Nephron (organoid): ENCODE data around the gene EME2.

Experiments used
- H3K27ac Mint-ChIP-seq, 3 experiments: 2 replicates each; pipeline ENCODE4 v1.8.0; 2020; ENCODE audit warnings: mixed read lengths in 3 of 3, mild to moderate bottlenecking in 2 of 3, moderate library complexity in 1 of 3
- H3K27me3 Mint-ChIP-seq: 2 replicates; pipeline ENCODE4 v1.8.0; 2021; ENCODE audit warnings: low read depth, mild to moderate bottlenecking, moderate library complexity, mixed read lengths
- H3K36me3 Mint-ChIP-seq: 2 replicates; pipeline ENCODE4 v1.8.0; 2020; ENCODE audit warnings: low read depth, mixed read lengths
- H3K4me1 Mint-ChIP-seq: 2 replicates; pipeline ENCODE4 v1.8.0; 2020; ENCODE audit warnings: mixed read lengths
- H3K4me3 Mint-ChIP-seq, 3 experiments: 2 replicates each; pipeline ENCODE4 v1.8.0; 2020; ENCODE audit warnings: mild to moderate bottlenecking in 3 of 3, mixed read lengths in 3 of 3, moderate library complexity in 2 of 3
- H3K9me3 Mint-ChIP-seq: 2 replicates; pipeline ENCODE4 v1.8.0; 2020; ENCODE audit warnings: mixed read lengths
- TF ChIP-seq, protein P1 (sequence below), 3 experiments: fragments of 200-600 bp; sonication (generic); IDR thresholded peaks; one replicate each; pipeline ENCODE4 v1.5.0; 2021; ENCODE audit warnings: antibody characterized with exemption in 3 of 3; ENCODE audit not compliant: unreplicated experiment in 3 of 3

The EME2 gene

DNA sequence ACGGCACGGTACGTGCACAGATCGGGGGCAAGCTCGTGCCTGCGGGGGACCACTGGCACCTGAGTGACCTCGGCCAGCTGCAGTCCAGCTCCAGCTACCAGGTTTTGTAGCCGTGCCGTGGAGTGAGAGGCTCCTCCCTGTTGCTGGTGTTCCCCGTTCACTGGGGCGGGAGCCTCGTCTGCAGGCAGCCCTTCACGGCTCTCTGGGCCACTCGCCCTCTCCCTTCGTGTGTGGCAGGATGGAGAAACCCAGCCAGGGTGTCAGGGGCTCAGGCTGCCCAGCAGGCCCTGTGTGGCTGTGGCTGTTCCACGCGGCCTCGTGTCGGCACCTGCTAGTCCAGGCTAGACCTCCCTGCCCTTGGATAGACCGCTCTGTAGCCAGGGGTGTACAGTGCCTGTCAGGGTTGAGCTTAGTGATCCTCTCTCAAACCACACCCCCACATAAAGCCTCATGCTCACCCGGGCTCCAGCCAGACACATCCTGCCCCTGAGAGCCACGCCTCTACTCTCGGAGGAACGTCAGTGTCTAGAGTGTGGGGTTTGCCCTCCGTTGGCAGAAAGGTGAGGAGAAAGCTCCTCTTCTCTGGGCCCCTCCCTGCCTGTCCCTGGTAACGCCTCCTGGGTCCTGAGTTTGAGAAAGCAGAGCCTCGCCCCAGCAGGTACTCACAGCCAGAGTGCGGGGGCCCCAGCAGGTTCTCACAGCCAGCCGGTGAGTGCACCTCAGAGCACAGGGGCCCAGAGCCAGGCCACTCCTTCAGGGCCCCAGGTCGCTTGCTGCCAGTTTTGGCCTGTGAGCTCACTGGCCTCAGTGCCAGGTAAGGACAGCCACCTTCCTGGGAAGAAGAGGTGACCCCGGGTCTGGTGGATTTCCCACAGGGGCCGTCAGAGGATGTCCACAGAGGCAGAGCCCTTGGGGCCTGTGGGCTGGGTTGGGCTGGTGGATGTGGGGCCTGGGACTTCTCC, 29.0 kb upstream of the EME2 start:
- H3K27me3 Mint-ChIP-seq, result no peaks in the 10 kb centered on the region
- H3K4me3 Mint-ChIP-seq, result no peak overlapping the region
- no peaks in the 10 kb centered on the region for H3K9me3 Mint-ChIP-seq
- H3K36me3 Mint-ChIP-seq, result peaks cover 8% of the 10 kb centered on the region
- H3K27ac Mint-ChIP-seq, result no peak overlapping the region
- H3K4me1 Mint-ChIP-seq, result no peaks in the 10 kb centered on the region
- TF ChIP-seq, protein P1, sequence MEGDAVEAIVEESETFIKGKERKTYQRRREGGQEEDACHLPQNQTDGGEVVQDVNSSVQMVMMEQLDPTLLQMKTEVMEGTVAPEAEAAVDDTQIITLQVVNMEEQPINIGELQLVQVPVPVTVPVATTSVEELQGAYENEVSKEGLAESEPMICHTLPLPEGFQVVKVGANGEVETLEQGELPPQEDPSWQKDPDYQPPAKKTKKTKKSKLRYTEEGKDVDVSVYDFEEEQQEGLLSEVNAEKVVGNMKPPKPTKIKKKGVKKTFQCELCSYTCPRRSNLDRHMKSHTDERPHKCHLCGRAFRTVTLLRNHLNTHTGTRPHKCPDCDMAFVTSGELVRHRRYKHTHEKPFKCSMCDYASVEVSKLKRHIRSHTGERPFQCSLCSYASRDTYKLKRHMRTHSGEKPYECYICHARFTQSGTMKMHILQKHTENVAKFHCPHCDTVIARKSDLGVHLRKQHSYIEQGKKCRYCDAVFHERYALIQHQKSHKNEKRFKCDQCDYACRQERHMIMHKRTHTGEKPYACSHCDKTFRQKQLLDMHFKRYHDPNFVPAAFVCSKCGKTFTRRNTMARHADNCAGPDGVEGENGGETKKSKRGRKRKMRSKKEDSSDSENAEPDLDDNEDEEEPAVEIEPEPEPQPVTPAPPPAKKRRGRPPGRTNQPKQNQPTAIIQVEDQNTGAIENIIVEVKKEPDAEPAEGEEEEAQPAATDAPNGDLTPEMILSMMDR (IDR thresholded peaks at IDR 0.05; ENCODE audit: unreplicated experiment in 3 of 3), result no peak

GRCh38 chr16:1744338-1744840, 28.2 kb upstream of the EME2 start:
- Mint-ChIP-seq H3K4me3 (no peak overlapping the region), H3K27ac (no peak overlapping the region)
- TF ChIP-seq, protein P1 (IDR thresholded peaks at IDR 0.05; ENCODE audit: unreplicated experiment in 3 of 3), result no peak

GRCh38 chr16:1745181-1745899, 27.3 kb upstream of the EME2 start:
- H3K27me3 Mint-ChIP-seq, result no peaks in the 10 kb centered on the region
- H3K4me1 Mint-ChIP-seq, result no peaks in the 10 kb centered on the region
- no peak overlapping the region for H3K4me3 Mint-ChIP-seq
- H3K9me3 Mint-ChIP-seq, result no peaks in the 10 kb centered on the region
- peaks cover 8% of the 10 kb centered on the region for H3K36me3 Mint-ChIP-seq
- H3K27ac Mint-ChIP-seq, result peak overlapping the region in 1 of 3 experiments; percentile 42
- TF ChIP-seq, protein P1 (IDR thresholded peaks at IDR 0.05; ENCODE audit: unreplicated experiment in 3 of 3), result no peak

More at GRCh38 chr16:1744338-1744840, 28.2 kb upstream of the EME2 start:
- H3K27me3 Mint-ChIP-seq, result no peaks in the 10 kb centered on the region
- H3K9me3 Mint-ChIP-seq, result no peaks in the 10 kb centered on the region
- H3K36me3 Mint-ChIP-seq, result peaks cover 8% of the 10 kb centered on the region
- no peaks in the 10 kb centered on the region for H3K4me1 Mint-ChIP-seq

DNA sequence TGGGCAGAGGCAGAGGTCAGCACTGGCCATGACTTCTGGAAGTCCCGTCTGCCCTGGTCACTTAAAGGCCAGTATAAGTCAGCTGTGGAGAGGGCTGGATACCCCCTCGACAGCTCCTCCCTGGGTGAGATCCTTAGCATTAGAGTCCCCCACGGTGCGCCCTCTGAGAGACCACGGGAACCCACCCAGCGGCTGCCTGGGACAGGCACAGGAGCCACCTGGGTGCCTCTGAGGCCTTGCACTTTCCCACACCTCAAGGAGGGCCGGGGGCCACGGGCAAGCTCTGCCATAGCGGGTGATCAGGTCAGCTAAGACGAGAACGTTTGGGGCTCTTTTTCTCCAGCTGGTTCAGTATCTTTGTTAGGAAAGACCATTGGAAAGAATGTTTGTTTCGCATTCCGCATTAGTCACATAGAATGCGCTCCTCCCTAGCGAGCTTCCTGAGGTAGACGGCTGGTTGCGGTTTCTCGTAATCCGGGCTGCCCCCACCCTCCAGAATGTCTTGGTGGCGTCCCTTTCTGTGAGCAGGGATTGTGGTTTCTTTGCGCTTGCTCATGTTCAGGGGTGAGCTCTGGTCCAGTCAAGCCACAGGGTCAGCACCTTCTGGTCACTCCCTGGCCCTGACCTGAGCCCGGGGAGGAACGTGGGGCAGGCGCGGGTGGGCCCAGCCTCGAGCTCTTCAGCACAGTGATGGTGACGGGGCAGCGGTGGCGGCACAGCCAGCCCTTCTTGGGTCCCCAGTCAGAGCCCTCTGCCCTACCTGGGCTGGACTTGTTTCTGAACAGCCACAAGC, 26.5 kb upstream of the EME2 start:
- TF ChIP-seq, protein P1 (IDR thresholded peaks at IDR 0.05; ENCODE audit: unreplicated experiment in 3 of 3), result no peak
- Mint-ChIP-seq H3K9me3 (no peaks in the 10 kb centered on the region), H3K27me3 (no peaks in the 10 kb centered on the region)

DNA sequence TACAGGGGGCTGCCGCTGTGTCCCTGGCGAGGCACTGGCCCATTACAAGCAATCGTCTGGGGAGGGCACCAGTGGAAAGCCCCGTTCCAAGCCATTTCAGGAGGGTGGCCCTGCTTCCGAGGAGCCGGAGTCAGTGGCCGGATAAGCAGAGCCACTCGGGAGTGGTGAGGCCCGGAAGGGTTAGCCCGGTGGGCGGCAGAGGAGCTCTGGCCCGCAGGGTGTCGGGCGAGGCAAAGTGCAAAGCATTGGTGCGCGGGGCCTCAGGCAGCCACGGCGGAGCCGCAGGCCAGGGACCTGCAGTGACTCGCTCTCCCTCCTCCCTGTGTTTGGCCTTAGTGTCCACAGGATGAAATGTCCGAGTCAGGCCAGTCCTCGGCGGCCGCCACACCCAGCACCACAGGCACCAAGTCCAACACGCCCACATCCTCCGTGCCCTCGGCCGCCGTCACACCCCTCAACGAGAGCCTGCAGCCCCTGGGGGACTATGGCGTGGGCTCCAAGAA, 25.9 kb upstream of the EME2 start:
- peaks cover 14% of the 10 kb centered on the region for H3K36me3 Mint-ChIP-seq
- no peaks in the 10 kb centered on the region for H3K4me1 Mint-ChIP-seq
- H3K27me3 Mint-ChIP-seq, result no peaks in the 10 kb centered on the region
- no peaks in the 10 kb centered on the region for H3K9me3 Mint-ChIP-seq
- no peak overlapping the region for H3K27ac Mint-ChIP-seq
- TF ChIP-seq, protein P1 (IDR thresholded peaks at IDR 0.05; ENCODE audit: unreplicated experiment in 3 of 3), result no peak
- H3K4me3 Mint-ChIP-seq, result no peak overlapping the region

More for the DNA sequence above, 26.5 kb upstream of the EME2 start:
- H3K4me3 Mint-ChIP-seq, result no peak overlapping the region
- peak overlapping the region in 2 of 3 experiments; percentile 41 to 42 for H3K27ac Mint-ChIP-seq
- H3K36me3 Mint-ChIP-seq, result peaks cover 8% of the 10 kb centered on the region
- H3K4me1 Mint-ChIP-seq, result no peaks in the 10 kb centered on the region
